Measurements from ENCODE around the gene HSD17B3.
A peak's percentile ranks its signal among the peaks of the same experiment; 100 is the strongest.

The HSD17B3 gene

DNA sequence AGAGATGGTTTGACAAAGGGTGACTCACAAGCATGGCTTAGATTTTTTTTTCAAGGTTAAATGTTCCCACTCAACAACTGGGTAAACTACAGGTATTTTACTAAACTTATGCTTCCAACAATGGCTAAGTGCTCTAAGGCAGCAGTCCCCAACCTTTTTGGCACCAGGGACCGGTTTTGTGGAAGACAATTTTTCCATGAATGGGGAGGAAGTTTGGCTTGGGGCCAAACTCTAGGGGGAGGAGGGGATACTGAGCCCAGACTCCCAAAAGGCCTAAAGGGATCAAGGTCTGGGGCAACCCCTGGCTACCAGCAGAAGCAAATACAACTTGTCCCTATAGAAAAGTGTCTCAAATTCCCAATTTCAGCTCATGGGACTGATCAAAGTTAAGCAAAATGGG, 32.0 kb upstream of the HSD17B3 start:
- no peak for TF ChIP-seq TEAD4 (IDR thresholded peaks at IDR 0.05)
- peak; percentile 21; the same call in 1 of the 2 replicates for TF ChIP-seq NFIC (IDR thresholded peaks at IDR 0.05)

DNA sequence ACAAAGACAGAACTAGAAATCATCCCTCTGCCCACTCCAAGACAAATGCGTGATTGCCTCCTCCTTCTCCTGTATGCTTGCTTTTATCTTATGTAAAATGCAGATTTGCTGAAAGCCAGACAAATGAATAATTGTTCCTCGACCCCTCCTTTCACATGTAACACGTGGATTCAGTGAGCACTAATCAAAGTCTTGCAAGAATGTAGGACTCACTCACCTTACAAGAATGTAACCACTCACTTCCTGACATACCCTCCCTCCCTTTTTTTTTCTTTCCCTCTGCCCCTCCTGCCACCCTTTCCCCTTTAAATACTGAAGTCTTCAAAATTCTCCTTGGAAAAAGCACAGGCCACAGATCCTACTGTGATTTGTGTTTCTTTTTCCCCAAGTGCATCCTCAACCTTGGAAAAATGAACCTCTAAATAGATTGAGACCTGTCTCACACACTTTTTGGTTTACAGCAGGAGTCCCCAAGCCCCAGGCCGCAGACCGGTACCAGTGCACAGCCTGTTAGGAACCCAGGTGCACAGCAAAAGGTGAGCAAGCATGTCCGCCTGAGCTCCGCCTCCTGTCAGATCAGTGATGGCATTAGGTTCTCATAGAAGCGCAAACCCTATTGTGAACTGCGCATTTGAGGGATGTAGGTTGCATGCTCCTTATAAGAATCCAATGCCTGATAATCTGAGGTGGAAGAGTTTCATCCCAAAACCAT, 29.4 kb upstream of the HSD17B3 start:
- TF ChIP-seq, protein P1, sequence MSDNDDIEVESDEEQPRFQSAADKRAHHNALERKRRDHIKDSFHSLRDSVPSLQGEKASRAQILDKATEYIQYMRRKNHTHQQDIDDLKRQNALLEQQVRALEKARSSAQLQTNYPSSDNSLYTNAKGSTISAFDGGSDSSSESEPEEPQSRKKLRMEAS (IDR thresholded peaks at IDR 0.05), result 0 out of 2 replicates have a peak, but pooled peaks have one; percentile 23
- no peak for TF ChIP-seq TAF1 (IDR thresholded peaks at IDR 0.05; ENCODE audit: low read depth)

DNA sequence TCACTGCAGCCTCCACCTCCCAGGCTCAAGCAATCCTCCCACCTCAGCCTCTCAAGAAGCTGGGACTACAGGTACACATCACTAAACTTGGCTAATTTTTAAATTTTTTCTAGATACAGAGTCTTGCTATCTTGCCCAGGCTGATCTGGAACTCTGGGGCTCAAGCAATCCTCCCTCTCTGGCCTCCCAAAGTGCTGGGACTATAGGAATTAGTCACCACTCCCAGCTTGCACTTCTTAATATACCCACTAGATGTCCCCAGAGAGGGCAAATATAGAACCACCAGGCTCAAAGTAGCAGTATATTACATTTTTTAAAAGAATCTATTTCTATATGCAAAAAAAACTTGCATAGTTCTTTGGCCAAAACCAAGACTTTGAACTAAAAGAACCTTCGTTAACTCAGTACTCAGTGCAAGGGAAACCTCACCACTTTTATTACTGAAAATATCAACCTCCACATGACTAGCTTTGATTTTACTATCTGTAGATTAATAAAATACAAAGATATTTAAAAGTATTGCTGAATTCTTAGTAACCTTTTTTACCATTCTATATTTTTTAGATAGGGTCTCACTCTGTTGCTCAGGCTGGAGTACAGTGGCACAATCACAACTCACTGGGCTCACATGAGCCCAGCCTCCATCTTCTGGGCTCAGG, 25.8 kb upstream of the HSD17B3 start:
- TF ChIP-seq, protein P2, sequence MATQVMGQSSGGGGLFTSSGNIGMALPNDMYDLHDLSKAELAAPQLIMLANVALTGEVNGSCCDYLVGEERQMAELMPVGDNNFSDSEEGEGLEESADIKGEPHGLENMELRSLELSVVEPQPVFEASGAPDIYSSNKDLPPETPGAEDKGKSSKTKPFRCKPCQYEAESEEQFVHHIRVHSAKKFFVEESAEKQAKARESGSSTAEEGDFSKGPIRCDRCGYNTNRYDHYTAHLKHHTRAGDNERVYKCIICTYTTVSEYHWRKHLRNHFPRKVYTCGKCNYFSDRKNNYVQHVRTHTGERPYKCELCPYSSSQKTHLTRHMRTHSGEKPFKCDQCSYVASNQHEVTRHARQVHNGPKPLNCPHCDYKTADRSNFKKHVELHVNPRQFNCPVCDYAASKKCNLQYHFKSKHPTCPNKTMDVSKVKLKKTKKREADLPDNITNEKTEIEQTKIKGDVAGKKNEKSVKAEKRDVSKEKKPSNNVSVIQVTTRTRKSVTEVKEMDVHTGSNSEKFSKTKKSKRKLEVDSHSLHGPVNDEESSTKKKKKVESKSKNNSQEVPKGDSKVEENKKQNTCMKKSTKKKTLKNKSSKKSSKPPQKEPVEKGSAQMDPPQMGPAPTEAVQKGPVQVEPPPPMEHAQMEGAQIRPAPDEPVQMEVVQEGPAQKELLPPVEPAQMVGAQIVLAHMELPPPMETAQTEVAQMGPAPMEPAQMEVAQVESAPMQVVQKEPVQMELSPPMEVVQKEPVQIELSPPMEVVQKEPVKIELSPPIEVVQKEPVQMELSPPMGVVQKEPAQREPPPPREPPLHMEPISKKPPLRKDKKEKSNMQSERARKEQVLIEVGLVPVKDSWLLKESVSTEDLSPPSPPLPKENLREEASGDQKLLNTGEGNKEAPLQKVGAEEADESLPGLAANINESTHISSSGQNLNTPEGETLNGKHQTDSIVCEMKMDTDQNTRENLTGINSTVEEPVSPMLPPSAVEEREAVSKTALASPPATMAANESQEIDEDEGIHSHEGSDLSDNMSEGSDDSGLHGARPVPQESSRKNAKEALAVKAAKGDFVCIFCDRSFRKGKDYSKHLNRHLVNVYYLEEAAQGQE (IDR thresholded peaks at IDR 0.05; ENCODE audit: low read depth), result no peak
- no peak for TF ChIP-seq YY1 (IDR thresholded peaks at IDR 0.05; ENCODE audit: low read depth)
- TF ChIP-seq, protein P1 (IDR thresholded peaks at IDR 0.05), result no peak
- peak; percentile 64 for TF ChIP-seq RAD21 (IDR thresholded peaks at IDR 0.05; ENCODE audit: low read depth)
- no peak for TF ChIP-seq CREB1 (IDR thresholded peaks at IDR 0.05; ENCODE audit: low read depth)
- TF ChIP-seq EP300 (IDR thresholded peaks at IDR 0.05; ENCODE audit: borderline replicate concordance), result no peak
- TF ChIP-seq, protein P3, sequence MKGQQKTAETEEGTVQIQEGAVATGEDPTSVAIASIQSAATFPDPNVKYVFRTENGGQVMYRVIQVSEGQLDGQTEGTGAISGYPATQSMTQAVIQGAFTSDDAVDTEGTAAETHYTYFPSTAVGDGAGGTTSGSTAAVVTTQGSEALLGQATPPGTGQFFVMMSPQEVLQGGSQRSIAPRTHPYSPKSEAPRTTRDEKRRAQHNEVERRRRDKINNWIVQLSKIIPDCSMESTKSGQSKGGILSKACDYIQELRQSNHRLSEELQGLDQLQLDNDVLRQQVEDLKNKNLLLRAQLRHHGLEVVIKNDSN (IDR thresholded peaks at IDR 0.05), result no peak
- no peak for TF ChIP-seq FOXM1 (IDR thresholded peaks at IDR 0.05; ENCODE audit: borderline replicate concordance, low read depth)

DNA sequence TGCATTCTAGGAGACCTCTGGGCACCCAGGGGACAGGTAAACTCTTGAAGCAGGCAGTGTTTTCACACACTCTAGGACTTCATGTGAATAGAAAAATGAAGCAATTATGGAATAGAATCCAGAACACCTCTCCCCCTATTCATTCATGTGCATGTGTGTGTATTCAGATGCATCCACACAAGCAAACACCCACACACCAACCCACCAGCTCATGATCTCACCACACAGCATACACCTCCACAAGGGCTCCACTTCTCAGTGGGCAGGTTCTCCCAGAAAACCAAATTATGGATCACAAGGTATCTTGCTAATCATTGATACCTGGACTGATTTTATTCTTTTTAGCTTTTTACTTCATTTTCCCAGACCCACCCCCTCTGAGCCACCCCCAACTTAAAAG, 21.2 kb upstream of the HSD17B3 start:
- TF ChIP-seq ZBTB7A (IDR thresholded peaks at IDR 0.05; ENCODE audit: low read depth) (no peak), EGR1 (IDR thresholded peaks at IDR 0.05) (no peak), CREB1 (IDR thresholded peaks at IDR 0.05; ENCODE audit: low read depth) (no peak), NFIC (IDR thresholded peaks at IDR 0.05) (no peak), TEAD4 (IDR thresholded peaks at IDR 0.05) (no peak), YY1 (IDR thresholded peaks at IDR 0.05; ENCODE audit: low read depth) (no peak)
- TF ChIP-seq, protein P1 (IDR thresholded peaks at IDR 0.05), result no peak
- TF ChIP-seq, protein P2 (IDR thresholded peaks at IDR 0.05; ENCODE audit: low read depth), result no peak

DNA sequence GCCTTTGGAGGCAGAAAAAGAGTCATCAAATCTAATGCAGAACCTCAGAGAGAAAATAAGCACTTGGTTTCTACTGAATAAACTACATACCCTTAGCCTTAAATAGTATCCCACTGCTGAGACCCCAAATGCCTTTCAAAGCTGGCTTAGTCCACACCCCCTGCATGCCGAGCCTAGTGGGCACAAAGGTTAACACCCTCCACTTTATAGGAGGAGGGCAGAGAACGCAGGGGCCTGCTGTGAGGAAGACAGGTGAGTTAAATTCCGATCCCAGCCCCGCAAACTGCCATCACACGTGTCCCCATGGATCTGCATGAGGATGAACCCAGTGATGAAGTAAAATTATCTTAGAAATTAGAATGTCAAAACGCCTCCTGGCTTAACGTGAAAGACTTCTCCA, 19.5 kb upstream of the HSD17B3 start:
- TF ChIP-seq EGR1 (IDR thresholded peaks at IDR 0.05), result no peak
- no peak for TF ChIP-seq ZBTB7A (IDR thresholded peaks at IDR 0.05; ENCODE audit: low read depth)
- TF ChIP-seq CEBPB (IDR thresholded peaks at IDR 0.05), result no peak
- TF ChIP-seq, protein P1 (IDR thresholded peaks at IDR 0.05), result no peak
- TF ChIP-seq, protein P2 (IDR thresholded peaks at IDR 0.05; ENCODE audit: low read depth), result no peak
- TF ChIP-seq NFIC (IDR thresholded peaks at IDR 0.05), result no peak
- TF ChIP-seq EP300 (IDR thresholded peaks at IDR 0.05; ENCODE audit: borderline replicate concordance), result no peak
- no peak for TF ChIP-seq TAF1 (IDR thresholded peaks at IDR 0.05; ENCODE audit: low read depth)
- no peak for TF ChIP-seq YY1 (IDR thresholded peaks at IDR 0.05; ENCODE audit: low read depth)
- no peak for TF ChIP-seq TEAD4 (IDR thresholded peaks at IDR 0.05)
- no peak for TF ChIP-seq RAD21 (IDR thresholded peaks at IDR 0.05; ENCODE audit: low read depth)
- no peak for TF ChIP-seq TCF12 (IDR thresholded peaks at IDR 0.05; ENCODE audit: low read depth)
- TF ChIP-seq, protein P3 (IDR thresholded peaks at IDR 0.05), result no peak
- no peak for TF ChIP-seq CREB1 (IDR thresholded peaks at IDR 0.05; ENCODE audit: low read depth)
- TF ChIP-seq FOXM1 (IDR thresholded peaks at IDR 0.05; ENCODE audit: borderline replicate concordance, low read depth), result no peak

Data from Ishikawa (cell line).